Glutamatergic neuron (in vitro differentiated cells): ENCODE measurements around the gene VAPA. TPM values are rescaled to one million over a fixed set of nuclear protein-coding genes. Genes with fewer than 3 reads are reported as not detected.
"Not testable (repeated sequence)": the region's sequence is repeated elsewhere in the genome, so short reads cannot be mapped to it uniquely, and the experiment has no call there.

Experiments used
- DNase-seq: peaks from one replicate; pipeline ENCODE4 v3.0.0; 2022
- H3K27ac Mint-ChIP-seq: one replicate; pipeline ENCODE4 v1.8.0; 2020; ENCODE audit warnings: mild to moderate bottlenecking, mixed read lengths, inconsistent platforms; ENCODE audit not compliant: unreplicated experiment
- H3K27me3 Mint-ChIP-seq: one replicate; pipeline ENCODE4 v1.8.0; 2020; ENCODE audit warnings: mild to moderate bottlenecking, moderate library complexity, mixed read lengths, inconsistent platforms; ENCODE audit not compliant: unreplicated experiment
- H3K36me3 Mint-ChIP-seq: one replicate; pipeline ENCODE4 v1.8.0; 2020; ENCODE audit warnings: mild to moderate bottlenecking, mixed read lengths, inconsistent platforms; ENCODE audit not compliant: unreplicated experiment
- H3K4me1 Mint-ChIP-seq: one replicate; pipeline ENCODE4 v1.8.0; 2020; ENCODE audit warnings: mild to moderate bottlenecking, low read depth, mixed read lengths, inconsistent platforms; ENCODE audit not compliant: unreplicated experiment
- H3K4me3 Mint-ChIP-seq: one replicate; pipeline ENCODE4 v1.8.0; 2020; ENCODE audit warnings: mild to moderate bottlenecking, mixed read lengths, inconsistent platforms; ENCODE audit not compliant: unreplicated experiment
- H3K9me3 Mint-ChIP-seq: one replicate; pipeline ENCODE4 v1.8.0; 2020; ENCODE audit warnings: mild to moderate bottlenecking, moderate library complexity, mixed read lengths, inconsistent platforms; ENCODE audit not compliant: unreplicated experiment
- CTCF ChIP-seq: fragments of 200-600 bp; sonication (generic); IDR thresholded peaks from one replicate; pipeline ENCODE4 v1.5.0; 2021; ENCODE audit not compliant: partially characterized antibody, unreplicated experiment
- total RNA-seq: library from RNA; stranded (reverse); fragmentation: NEBNext Ultra II Directional; extraction: Animal tissue kit (Norgen Biotek cat#: 25700); gene quantifications from one replicate; pipeline ENCODE4 v1.2.1, GENCODE V29; 2021; ENCODE audit not compliant: unreplicated experiment

Gene VAPA
- total RNA-seq, 1 donor from 2014 or later, result 187 TPM

GRCh38 chr18:9897129-9897528, 16.7 kb upstream of the VAPA start:
- Mint-ChIP-seq H3K9me3 (no peaks in the 10 kb centered on the region), H3K4me3 (no peak overlapping the region), H3K4me1 (peaks cover 6% of the 10 kb centered on the region), H3K36me3 (no peaks in the 10 kb centered on the region), H3K27ac (no peak overlapping the region), H3K27me3 (peaks cover 2% of the 10 kb centered on the region)
- DNase-seq, result no peak
- no peak for TF ChIP-seq CTCF

GRCh38 chr18:9897787-9898291, 16.0 kb upstream of the VAPA start:
- H3K9me3 Mint-ChIP-seq, H3K4me3 Mint-ChIP-seq, H3K36me3 Mint-ChIP-seq, H3K4me1 Mint-ChIP-seq, H3K27me3 Mint-ChIP-seq, H3K27ac Mint-ChIP-seq, DNase-seq: not testable (repeated sequence)

- Mint-ChIP-seq H3K4me3 (no peak overlapping the region), H3K36me3 (peaks cover 5% of the 10 kb centered on the region), H3K9me3 (peaks cover 2% of the 10 kb centered on the region), H3K27me3 (peaks cover 2% of the 10 kb centered on the region), H3K27ac (peak overlapping the region; percentile 60), H3K4me1 (peaks cover 9% of the 10 kb centered on the region)
- DNase-seq, result no peak
- no peak for TF ChIP-seq CTCF
Measured at GRCh38 chr18:9898792-9899549, 14.8 kb upstream of the VAPA start.

GRCh38 chr18:9899550-9899930, 14.3 kb upstream of the VAPA start:
- not testable (repeated sequence) for H3K9me3 Mint-ChIP-seq, H3K4me3 Mint-ChIP-seq, DNase-seq, H3K36me3 Mint-ChIP-seq, H3K4me1 Mint-ChIP-seq, H3K27me3 Mint-ChIP-seq, H3K27ac Mint-ChIP-seq

GRCh38 chr18:9900699-9901098, 13.1 kb upstream of the VAPA start:
- TF ChIP-seq CTCF, result no peak

GRCh38 chr18:9901377-9901776, 12.4 kb upstream of the VAPA start:
- no peak overlapping the region for H3K4me3 Mint-ChIP-seq
- H3K36me3 Mint-ChIP-seq, result peaks cover 5% of the 10 kb centered on the region
- H3K27me3 Mint-ChIP-seq, result peaks cover 2% of the 10 kb centered on the region
- no peak overlapping the region for H3K27ac Mint-ChIP-seq
- no peak for TF ChIP-seq CTCF
- peaks cover 9% of the 10 kb centered on the region for H3K4me1 Mint-ChIP-seq
- peaks cover 2% of the 10 kb centered on the region for H3K9me3 Mint-ChIP-seq
- DNase-seq, result no peak

More at GRCh38 chr18:9900699-9901098, 13.1 kb upstream of the VAPA start:
- Mint-ChIP-seq H3K4me1 (peaks cover 9% of the 10 kb centered on the region), H3K4me3 (no peak overlapping the region), H3K9me3 (peaks cover 2% of the 10 kb centered on the region), H3K27me3 (peaks cover 2% of the 10 kb centered on the region), H3K27ac (no peak overlapping the region), H3K36me3 (peaks cover 5% of the 10 kb centered on the region)
- DNase-seq, result no peak

GRCh38 chr18:9902264-9902663, 11.6 kb upstream of the VAPA start:
- not testable (repeated sequence) for H3K9me3 Mint-ChIP-seq, DNase-seq, H3K36me3 Mint-ChIP-seq, H3K27ac Mint-ChIP-seq, H3K27me3 Mint-ChIP-seq, H3K4me3 Mint-ChIP-seq
- H3K4me1 Mint-ChIP-seq, result peaks cover 12% of the 10 kb centered on the region
